SK-N-SH treated with all-trans-retinoic acid at 6 μM for 48 hours (cell line): ENCODE data around the gene PSME4.

Experiments used
- ARNTL ChIP-seq: fragments of 450-650 bp; formaldehyde crosslinking; IDR thresholded peaks from 2 replicates; pipeline ENCODE4 v1.5.0; 2020; ENCODE audit warnings: low read depth, mild to moderate bottlenecking, moderate library complexity, borderline replicate concordance
- CREB5 ChIP-seq: fragments of 250-450 bp; sonication (Bioruptor Pico); IDR thresholded peaks from 2 replicates; pipeline ENCODE4 v1.5.1; 2020; ENCODE audit warnings: low read depth, mild to moderate bottlenecking, moderate library complexity
- CSDC2 ChIP-seq: fragments of 250-450 bp; sonication (Bioruptor Pico); IDR thresholded peaks from 2 replicates; pipeline ENCODE4 v1.5.0; 2020; ENCODE audit warnings: mild to moderate bottlenecking, moderate library complexity
- OSR1 ChIP-seq: fragments of 250-450 bp; sonication (Bioruptor Pico); IDR thresholded peaks from 2 replicates; pipeline ENCODE4 v1.8.0; 2022; ENCODE audit warnings: moderate library complexity, mild to moderate bottlenecking, inconsistent platforms
- PATZ1 ChIP-seq: fragments of 250-450 bp; sonication (Bioruptor Pico); IDR thresholded peaks from 2 replicates; pipeline ENCODE4 v1.8.0; 2020; ENCODE audit warnings: mild to moderate bottlenecking, moderate library complexity, borderline replicate concordance
- PPARA ChIP-seq: fragments of 250-450 bp; sonication (Bioruptor Pico); IDR thresholded peaks from 2 replicates; pipeline ENCODE4 v1.5.0; 2020; ENCODE audit warnings: mild to moderate bottlenecking, borderline replicate concordance
- TCF4 ChIP-seq: fragments of 250-450 bp; sonication (Bioruptor Pico); IDR thresholded peaks from 2 replicates; pipeline ENCODE4 v1.8.0; 2021; ENCODE audit warnings: mild to moderate bottlenecking, moderate library complexity, borderline replicate concordance
- TOX ChIP-seq: fragments of 250-450 bp; sonication (Bioruptor Pico); IDR thresholded peaks from 2 replicates; pipeline ENCODE4 v1.8.0; 2021; ENCODE audit warnings: mild to moderate bottlenecking, moderate library complexity, borderline replicate concordance
- ZC3H10 ChIP-seq: fragments of 250-450 bp; sonication (Bioruptor Pico); IDR thresholded peaks from 2 replicates; pipeline ENCODE4 v1.5.1; 2021; ENCODE audit warnings: mild to moderate bottlenecking, moderate library complexity
- ZFP30 ChIP-seq: fragments of 450-650 bp; formaldehyde crosslinking; IDR thresholded peaks from 2 replicates; pipeline ENCODE4 v1.5.0; 2022; ENCODE audit warnings: mild to moderate bottlenecking, moderate library complexity
- ZNF565 ChIP-seq: fragments of 450-650 bp; formaldehyde crosslinking; conservative IDR thresholded peaks from 2 replicates; pipeline ENCODE4 v1.5.0; 2020; ENCODE audit warnings: low read depth, mild to moderate bottlenecking, moderate library complexity
- ZNF70 ChIP-seq: fragments of 450-650 bp; formaldehyde crosslinking; IDR thresholded peaks from 2 replicates; pipeline ENCODE4 v1.5.0; 2020; ENCODE audit warnings: mild to moderate bottlenecking, moderate library complexity
- ZNF8 ChIP-seq: fragments of 450-650 bp; formaldehyde crosslinking; IDR thresholded peaks from 2 replicates; pipeline ENCODE4 v1.5.0; 2020; ENCODE audit warnings: mild to moderate bottlenecking, moderate library complexity

- TF ChIP-seq ZFP30 (CRISPR knock-in tag) (no peak), PATZ1 (CRISPR knock-in tag) (no peak), TOX (CRISPR knock-in tag) (no peak), CSDC2 (CRISPR knock-in tag) (no peak), TCF4 (no peak), ZNF70 (CRISPR knock-in tag) (no peak), ZNF8 (CRISPR knock-in tag) (no peak), ZNF565 (CRISPR knock-in tag) (no peak), CREB5 (CRISPR knock-in tag) (no peak), PPARA (no peak), ARNTL (CRISPR knock-in tag) (no peak), ZC3H10 (no peak), OSR1 (CRISPR knock-in tag) (no peak)
Observed at GRCh38 chr2:53820048-53820447, 150.7 kb downstream of the PSME4 start.
